Fibroblast of lung (primary cell): Measurements from ENCODE around the gene LDLRAD3.

ENCODE experiments used
- EZH2 ChIP-seq: IDR thresholded peaks from 2 replicates; pipeline ENCODE4 v1.5.1; 2012; ENCODE audit warnings: low read length, control low read depth, mild to moderate bottlenecking; ENCODE audit errors: missing control alignments
- TF ChIP-seq, protein P1 (sequence below), 2 donors: IDR thresholded peaks in 1 of 2; conservative IDR thresholded peaks in 1 of 2; 1 replicate in 1 of 2; 2 replicates in 1 of 2; pipeline ENCODE4 v1.5.1; 2011 to 2012; ENCODE audit warnings: low read length in 2 of 2, control low read depth in 1 of 2, inconsistent platforms in 1 of 2, low read depth in 1 of 2, mild to moderate bottlenecking in 1 of 2

DNA sequence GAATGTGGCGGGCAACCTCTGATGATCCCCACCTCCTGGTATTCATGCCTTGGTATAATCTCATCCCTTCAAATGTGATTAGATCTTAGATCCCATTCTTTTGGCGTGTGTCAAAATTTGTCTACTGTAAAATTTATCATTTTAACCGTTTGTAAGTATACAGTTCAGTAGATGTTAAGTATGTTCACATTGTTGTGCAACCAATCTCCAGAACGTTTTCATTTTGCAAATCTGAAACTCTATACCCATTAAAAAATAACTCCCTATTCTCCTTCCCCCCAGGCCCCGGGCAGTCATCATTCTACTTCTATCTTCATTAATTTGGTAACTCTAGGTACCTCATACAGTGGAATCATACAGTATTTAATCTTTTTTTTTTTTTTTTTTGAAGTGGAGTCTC lies 159.0 kb downstream of the LDLRAD3 start:
- TF ChIP-seq, protein P1, sequence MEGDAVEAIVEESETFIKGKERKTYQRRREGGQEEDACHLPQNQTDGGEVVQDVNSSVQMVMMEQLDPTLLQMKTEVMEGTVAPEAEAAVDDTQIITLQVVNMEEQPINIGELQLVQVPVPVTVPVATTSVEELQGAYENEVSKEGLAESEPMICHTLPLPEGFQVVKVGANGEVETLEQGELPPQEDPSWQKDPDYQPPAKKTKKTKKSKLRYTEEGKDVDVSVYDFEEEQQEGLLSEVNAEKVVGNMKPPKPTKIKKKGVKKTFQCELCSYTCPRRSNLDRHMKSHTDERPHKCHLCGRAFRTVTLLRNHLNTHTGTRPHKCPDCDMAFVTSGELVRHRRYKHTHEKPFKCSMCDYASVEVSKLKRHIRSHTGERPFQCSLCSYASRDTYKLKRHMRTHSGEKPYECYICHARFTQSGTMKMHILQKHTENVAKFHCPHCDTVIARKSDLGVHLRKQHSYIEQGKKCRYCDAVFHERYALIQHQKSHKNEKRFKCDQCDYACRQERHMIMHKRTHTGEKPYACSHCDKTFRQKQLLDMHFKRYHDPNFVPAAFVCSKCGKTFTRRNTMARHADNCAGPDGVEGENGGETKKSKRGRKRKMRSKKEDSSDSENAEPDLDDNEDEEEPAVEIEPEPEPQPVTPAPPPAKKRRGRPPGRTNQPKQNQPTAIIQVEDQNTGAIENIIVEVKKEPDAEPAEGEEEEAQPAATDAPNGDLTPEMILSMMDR (conservative IDR thresholded peaks at IDR 0.05 in 1 of 2, IDR thresholded peaks at IDR 0.05 in 1 of 2; ENCODE audit: low read depth in 1 of 2, low read length in 2 of 2) = no peak
- no peak for TF ChIP-seq EZH2
